Activated T-cell treated with anti-CD3 and anti-CD28 coated beads, Interleukin-2, amount 50 U/mL, for 48 hours (primary cell): ENCODE results near the gene PPP4R3B.

Experiments
- DNase-seq, 2 experiments: peaks; one replicate each; pipeline ENCODE4 v3.0.0-alpha.2; 2020

The PPP4R3B gene

GRCh38 chr2:55502590-55503141, 114.8 kb downstream of the PPP4R3B start:
- DNase-seq = no peak

DNA sequence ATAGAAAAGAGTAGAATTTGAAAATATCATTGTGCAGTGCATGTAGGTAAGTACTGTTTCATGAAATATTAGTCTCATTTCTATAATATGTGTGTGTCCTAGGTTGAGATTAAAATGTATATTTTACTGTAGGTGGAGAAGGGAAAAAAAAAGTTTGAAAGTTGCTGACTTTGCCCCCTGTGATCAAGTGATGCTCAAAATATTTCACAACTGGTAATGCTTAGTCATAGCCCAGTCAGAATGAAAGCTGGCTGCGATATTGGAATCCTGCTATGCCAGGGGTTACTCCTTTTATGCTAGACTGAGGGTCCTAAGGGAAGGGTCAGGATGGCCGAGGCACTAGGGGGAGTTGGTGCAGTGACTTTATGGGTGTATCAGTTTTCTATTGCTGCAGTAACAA, 117.4 kb downstream of the PPP4R3B start:
- no peak for DNase-seq

DNA sequence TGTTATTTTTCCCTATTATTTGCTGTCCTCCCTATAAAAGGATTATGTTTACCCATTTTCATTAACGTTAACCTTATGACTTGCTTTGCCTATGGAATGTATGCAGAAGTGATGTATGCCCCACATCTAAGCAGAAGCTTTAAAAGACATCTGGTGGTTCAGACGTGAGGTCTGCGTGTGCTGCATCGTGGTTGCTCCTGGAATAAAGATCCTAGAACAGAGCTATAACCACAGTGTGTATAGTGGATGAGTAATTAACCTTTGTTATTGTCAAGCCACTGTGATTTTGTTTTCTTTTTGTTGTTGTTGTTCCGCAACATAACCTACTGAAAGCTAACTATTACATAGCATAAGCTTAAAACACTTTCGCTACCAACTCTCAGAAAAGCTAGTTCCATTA, 118.8 kb downstream of the PPP4R3B start:
- no peak for DNase-seq
